Measurements from ENCODE around the gene ISCA2.
A peak's percentile ranks its signal among the peaks of the same experiment; 100 is the strongest.
"Not testable (repeated sequence)": the region's sequence is repeated elsewhere in the genome, so short reads cannot be mapped to it uniquely, and the experiment has no call there.

The ISCA2 gene

GRCh38 chr14:74493343-74494261, at the start of gene ISCA2:
Gene ISCA2, plus strand, starts transcription at chr14:74493765. Its CDS starts 10 bp downstream, at chr14:74493775.
- Mint-ChIP-seq H3K27me3 (no peaks in the 10 kb centered on the region), H3K9me3 (no peaks in the 10 kb centered on the region), H3K4me3 (no peak within 1 kb of the TSS), H3K4me1 (peaks cover 28% of the 10 kb centered on the region), H3K27ac (peak within 1 kb of the TSS; percentile 96 to 99)
- DNase-seq (peak; percentile 99), ATAC-seq (peak; percentile 96)

- H3K9me3 Mint-ChIP-seq, result no peaks in the 10 kb centered on the region
- ATAC-seq, result no peak
- no peaks in the 10 kb centered on the region for H3K4me1 Mint-ChIP-seq
- no peak overlapping the region for H3K4me3 Mint-ChIP-seq
- DNase-seq, result no peak
- no peak overlapping the region for H3K27ac Mint-ChIP-seq
- no peaks in the 10 kb centered on the region for H3K27me3 Mint-ChIP-seq
These were observed 48.7 kb upstream of the ISCA2 start for GRCh38 chr14:74444866-74445265.

GRCh38 chr14:74454397-74454796, 39.2 kb upstream of the ISCA2 start:
- H3K4me1 Mint-ChIP-seq, DNase-seq, H3K9me3 Mint-ChIP-seq, H3K27me3 Mint-ChIP-seq, ATAC-seq, H3K4me3 Mint-ChIP-seq: not testable (repeated sequence)
- H3K27ac Mint-ChIP-seq, result peak overlapping the region in 1 of 2 donors; percentile 60

- Mint-ChIP-seq H3K27me3 (peaks cover 8% of the 10 kb centered on the region), H3K27ac (peak overlapping the region in 1 of 2 donors; percentile 76), H3K9me3 (peaks cover 0 to 6% of the 10 kb centered on the region in 2 donors), H3K4me1 (no peaks in the 10 kb centered on the region), H3K4me3 (no peak overlapping the region)
- DNase-seq (no peak), ATAC-seq (no peak)
These were observed 36.6 kb upstream of the ISCA2 start for GRCh38 chr14:74456684-74457564.

GRCh38 chr14:74457565-74457895, 36.0 kb upstream of the ISCA2 start:
- peak overlapping the region in 1 of 2 donors; percentile 76 for H3K27ac Mint-ChIP-seq
- H3K4me3 Mint-ChIP-seq, result no peak overlapping the region
- DNase-seq, result no peak
- H3K4me1 Mint-ChIP-seq, result no peaks in the 10 kb centered on the region
- H3K27me3 Mint-ChIP-seq, result peaks cover 8% of the 10 kb centered on the region
- ATAC-seq, result no peak
- peaks cover 0 to 6% of the 10 kb centered on the region in 2 donors for H3K9me3 Mint-ChIP-seq

- H3K4me1 Mint-ChIP-seq, result no peaks in the 10 kb centered on the region
- peak; percentile 15 to 35 for DNase-seq
- no peak overlapping the region for H3K4me3 Mint-ChIP-seq
- H3K27me3 Mint-ChIP-seq, result peaks cover 8% of the 10 kb centered on the region
- ATAC-seq, result peak; percentile 89
- no peak overlapping the region for H3K27ac Mint-ChIP-seq
- no peaks in the 10 kb centered on the region for H3K9me3 Mint-ChIP-seq
These were observed 34.1 kb upstream of the ISCA2 start for GRCh38 chr14:74459289-74459946.

GRCh38 chr14:74459976-74460375, 33.6 kb upstream of the ISCA2 start:
- H3K27ac Mint-ChIP-seq, result no peak overlapping the region
- DNase-seq, result no peak
- H3K4me1 Mint-ChIP-seq, result no peaks in the 10 kb centered on the region
- H3K9me3 Mint-ChIP-seq, result no peaks in the 10 kb centered on the region
- peaks cover 8% of the 10 kb centered on the region for H3K27me3 Mint-ChIP-seq
- no peak overlapping the region for H3K4me3 Mint-ChIP-seq
- no peak for ATAC-seq

- no peaks in the 10 kb centered on the region for H3K27me3 Mint-ChIP-seq
- no peak overlapping the region for H3K27ac Mint-ChIP-seq
- no peaks in the 10 kb centered on the region for H3K4me1 Mint-ChIP-seq
- DNase-seq (no peak), ATAC-seq (no peak)
- H3K9me3 Mint-ChIP-seq, result no peaks in the 10 kb centered on the region
- no peak overlapping the region for H3K4me3 Mint-ChIP-seq
These were observed 30.6 kb upstream of the ISCA2 start for GRCh38 chr14:74462993-74463392.

GRCh38 chr14:74463697-74464096, 29.9 kb upstream of the ISCA2 start:
- Mint-ChIP-seq H3K27me3 (no peaks in the 10 kb centered on the region), H3K27ac (no peak overlapping the region), H3K9me3 (no peaks in the 10 kb centered on the region), H3K4me3 (no peak overlapping the region), H3K4me1 (no peaks in the 10 kb centered on the region)
- no peak for DNase-seq
- ATAC-seq, result no peak

GRCh38 chr14:74464785-74465184, 28.8 kb upstream of the ISCA2 start:
- no peaks in the 10 kb centered on the region for H3K27me3 Mint-ChIP-seq
- DNase-seq (no peak), ATAC-seq (no peak)
- H3K4me3 Mint-ChIP-seq, result no peak overlapping the region
- no peaks in the 10 kb centered on the region for H3K4me1 Mint-ChIP-seq
- no peaks in the 10 kb centered on the region for H3K9me3 Mint-ChIP-seq
- H3K27ac Mint-ChIP-seq, result no peak overlapping the region

GRCh38 chr14:74465335-74465734, 28.2 kb upstream of the ISCA2 start:
- ATAC-seq, result no peak
- H3K27ac Mint-ChIP-seq, result no peak overlapping the region
- H3K4me3 Mint-ChIP-seq, result no peak overlapping the region
- DNase-seq, result no peak
- no peaks in the 10 kb centered on the region for H3K9me3 Mint-ChIP-seq
- H3K4me1 Mint-ChIP-seq, result no peaks in the 10 kb centered on the region
- no peaks in the 10 kb centered on the region for H3K27me3 Mint-ChIP-seq

- H3K27me3 Mint-ChIP-seq, result no peaks in the 10 kb centered on the region
- H3K4me1 Mint-ChIP-seq, result no peaks in the 10 kb centered on the region
- peak overlapping the region in 1 of 2 donors; percentile 8 for H3K27ac Mint-ChIP-seq
- no peaks in the 10 kb centered on the region for H3K9me3 Mint-ChIP-seq
- H3K4me3 Mint-ChIP-seq, result no peak overlapping the region
- no peak for ATAC-seq
- no peak for DNase-seq
These were observed 25.1 kb upstream of the ISCA2 start for GRCh38 chr14:74468513-74468912.

GRCh38 chr14:74469548-74470518, 23.7 kb upstream of the ISCA2 start:
- no peaks in the 10 kb centered on the region for H3K9me3 Mint-ChIP-seq
- ATAC-seq (no peak), DNase-seq (no peak)
- no peaks in the 10 kb centered on the region for H3K4me1 Mint-ChIP-seq
- no peak overlapping the region for H3K4me3 Mint-ChIP-seq
- no peak overlapping the region for H3K27ac Mint-ChIP-seq
- no peaks in the 10 kb centered on the region for H3K27me3 Mint-ChIP-seq

- DNase-seq, result no peak
- Mint-ChIP-seq H3K4me1 (no peaks in the 10 kb centered on the region), H3K27ac (no peak overlapping the region), H3K27me3 (no peaks in the 10 kb centered on the region), H3K9me3 (no peaks in the 10 kb centered on the region), H3K4me3 (no peak overlapping the region)
- no peak for ATAC-seq
These were observed 21.0 kb upstream of the ISCA2 start for GRCh38 chr14:74472601-74473000.

GRCh38 chr14:74474376-74474775, 19.2 kb upstream of the ISCA2 start:
- Mint-ChIP-seq H3K4me3 (no peak overlapping the region), H3K27ac (no peak overlapping the region), H3K9me3 (no peaks in the 10 kb centered on the region), H3K27me3 (no peaks in the 10 kb centered on the region), H3K4me1 (no peaks in the 10 kb centered on the region)
- ATAC-seq (no peak), DNase-seq (no peak)

Measured in stimulated activated naive CD8-positive, alpha-beta T cell treated with anti-CD3 and anti-CD28 coated beads, Interleukin-15, amount 100 ng/mL, for 72 hours (primary cell).